ENCODE results near the gene EDEM3.

DNA sequence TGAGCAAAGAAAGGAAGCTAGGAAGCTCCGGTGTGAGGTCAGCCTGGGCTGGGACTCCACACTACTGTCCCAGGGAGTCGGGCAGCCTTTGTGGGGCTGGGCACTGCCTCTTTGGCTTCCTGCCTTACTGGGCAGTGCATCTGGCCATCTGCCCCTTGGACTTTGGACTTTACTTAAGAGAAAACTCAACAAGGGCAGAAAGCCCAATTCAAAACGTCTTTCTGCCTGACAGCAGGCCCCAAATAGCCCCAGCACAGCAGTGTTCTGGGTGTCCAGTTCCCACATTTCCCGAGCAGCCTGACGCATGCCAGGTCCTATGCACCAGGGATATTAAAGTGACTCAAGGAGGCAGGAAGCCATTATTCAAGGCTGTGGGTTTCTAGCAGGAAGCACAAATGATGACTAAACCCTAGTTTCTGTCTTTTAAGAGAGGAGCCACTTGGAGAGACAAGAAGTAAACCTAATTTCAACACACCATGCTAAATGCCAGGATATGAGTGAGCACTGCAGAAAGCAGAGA, 37.9 kb upstream of the EDEM3 start:
- TF ChIP-seq, protein P1, sequence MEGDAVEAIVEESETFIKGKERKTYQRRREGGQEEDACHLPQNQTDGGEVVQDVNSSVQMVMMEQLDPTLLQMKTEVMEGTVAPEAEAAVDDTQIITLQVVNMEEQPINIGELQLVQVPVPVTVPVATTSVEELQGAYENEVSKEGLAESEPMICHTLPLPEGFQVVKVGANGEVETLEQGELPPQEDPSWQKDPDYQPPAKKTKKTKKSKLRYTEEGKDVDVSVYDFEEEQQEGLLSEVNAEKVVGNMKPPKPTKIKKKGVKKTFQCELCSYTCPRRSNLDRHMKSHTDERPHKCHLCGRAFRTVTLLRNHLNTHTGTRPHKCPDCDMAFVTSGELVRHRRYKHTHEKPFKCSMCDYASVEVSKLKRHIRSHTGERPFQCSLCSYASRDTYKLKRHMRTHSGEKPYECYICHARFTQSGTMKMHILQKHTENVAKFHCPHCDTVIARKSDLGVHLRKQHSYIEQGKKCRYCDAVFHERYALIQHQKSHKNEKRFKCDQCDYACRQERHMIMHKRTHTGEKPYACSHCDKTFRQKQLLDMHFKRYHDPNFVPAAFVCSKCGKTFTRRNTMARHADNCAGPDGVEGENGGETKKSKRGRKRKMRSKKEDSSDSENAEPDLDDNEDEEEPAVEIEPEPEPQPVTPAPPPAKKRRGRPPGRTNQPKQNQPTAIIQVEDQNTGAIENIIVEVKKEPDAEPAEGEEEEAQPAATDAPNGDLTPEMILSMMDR (IDR thresholded peaks at IDR 0.05) = no peak
- TF ChIP-seq POLR2AphosphoS5 (IDR thresholded peaks at IDR 0.05) = peak; percentile 96
- no peak for TF ChIP-seq EP300 (IDR thresholded peaks at IDR 0.05)
- no peak for TF ChIP-seq POLR2A (IDR thresholded peaks at IDR 0.05)

Measured in gastroesophageal sphincter (tissue), 3 donors.